ENCODE data around the gene COL21A1. TPM values are rescaled to one million over a fixed set of nuclear protein-coding genes. Genes with fewer than 3 reads are reported as not detected.

Gene COL21A1
- total RNA-seq, 3 donors from 2014 or later (not counting 1 experiment from before 2014, with no cell fraction given): not detected

DNA sequence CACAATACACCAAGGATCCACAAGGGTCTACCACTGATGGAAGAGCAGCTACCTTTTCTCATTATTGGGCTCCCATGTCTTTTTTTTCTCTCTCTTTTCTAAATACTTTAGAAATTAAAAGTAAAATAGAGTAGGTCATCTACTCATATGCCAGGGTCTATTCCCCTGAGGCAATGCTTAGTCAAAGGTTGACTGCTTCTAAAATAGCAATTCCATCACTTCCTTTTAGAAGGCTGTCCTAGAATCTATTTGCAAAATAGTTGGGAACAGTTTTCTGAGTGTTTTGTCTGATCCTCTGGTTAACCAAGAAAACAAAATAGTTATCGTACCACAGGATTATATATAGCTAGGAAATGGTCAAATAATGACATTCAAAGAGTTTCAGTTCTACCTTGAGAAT lies 174.1 kb downstream of the COL21A1 start:
- H3K4me1 ChIP-seq (ENCODE audit: control insufficient read depth, insufficient read depth, low read length): no peaks in the 10 kb centered on the region
- DNase-seq (no peak), ATAC-seq (no peak)
- WGBS (ENCODE audit: insufficient coverage): no CpG with 5 or more reads among the region's 1 CpG
- no peaks in the 10 kb centered on the region for H3K4me1 Mint-ChIP-seq
- H3K9me3 ChIP-seq (ENCODE audit: control insufficient read depth, insufficient read depth, low read length): no peaks in the 10 kb centered on the region
- intact Hi-C loops (cut with micrococcal nuclease): no loop called here
- no peak for TF ChIP-seq CTCF (IDR thresholded peaks at IDR 0.05)
- H3K27ac Mint-ChIP-seq: no peak overlapping the region
- no peaks in the 10 kb centered on the region for H3K27me3 ChIP-seq (ENCODE audit: control insufficient read depth, insufficient read depth, low read length)
- H3K36me3 Mint-ChIP-seq: no peaks in the 10 kb centered on the region
- H3K9me3 Mint-ChIP-seq: peaks cover 11 to 15% of the 10 kb centered on the region in 2 donors
- no peak overlapping the region for H3K4me3 Mint-ChIP-seq
- no peaks in the 10 kb centered on the region for H3K36me3 ChIP-seq (ENCODE audit: control insufficient read depth, insufficient read depth, low read length)
- H3K4me3 ChIP-seq (ENCODE audit: low read length): no peak overlapping the region
- H3K27ac ChIP-seq (ENCODE audit: low read length): no peak overlapping the region
- H3K27me3 Mint-ChIP-seq (ENCODE audit: low read depth in 2 of 2): no peaks in the 10 kb centered on the region

GRCh38 chr6:56072856-56073255 lies 174.5 kb downstream of the COL21A1 start:
- no peak for TF ChIP-seq CTCF (IDR thresholded peaks at IDR 0.05)
- H3K27ac ChIP-seq (ENCODE audit: low read length): no peak overlapping the region

DNA sequence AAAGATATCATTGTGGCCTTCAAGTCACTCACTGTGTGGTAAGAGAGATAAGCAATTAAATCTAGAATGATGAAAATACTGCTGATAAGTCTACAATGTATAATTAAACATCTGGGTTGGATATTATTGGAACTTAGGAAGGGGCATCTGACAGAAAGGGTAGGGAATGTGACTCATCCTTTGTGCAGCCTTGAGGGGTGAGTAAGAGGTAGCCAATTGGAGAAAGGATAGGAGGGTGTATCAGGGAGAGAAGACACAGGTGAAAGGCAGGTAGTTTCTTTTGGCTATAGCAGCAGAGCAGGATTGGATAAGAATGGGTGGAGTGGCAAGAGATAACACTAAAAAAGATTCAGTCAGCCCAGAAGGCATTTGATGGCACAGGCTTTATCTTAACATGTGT lies 182.0 kb downstream of the COL21A1 start:
- H3K9me3 ChIP-seq (ENCODE audit: control insufficient read depth, insufficient read depth, low read length): no peaks in the 10 kb centered on the region
- H3K4me1 ChIP-seq (ENCODE audit: control insufficient read depth, insufficient read depth, low read length): no peaks in the 10 kb centered on the region
- Mint-ChIP-seq H3K4me3 (no peak overlapping the region), H3K36me3 (no peaks in the 10 kb centered on the region), H3K27me3 (ENCODE audit: low read depth in 2 of 2) (no peaks in the 10 kb centered on the region), H3K9me3 (peaks cover 8 to 10% of the 10 kb centered on the region in 2 donors), H3K4me1 (no peaks in the 10 kb centered on the region), H3K27ac (no peak overlapping the region)
- H3K27ac ChIP-seq (ENCODE audit: low read length): no peak overlapping the region
- ATAC-seq (no peak), DNase-seq (no peak)
- no peaks in the 10 kb centered on the region for H3K36me3 ChIP-seq (ENCODE audit: control insufficient read depth, insufficient read depth, low read length)
- TF ChIP-seq CTCF (IDR thresholded peaks at IDR 0.05): no peak
- intact Hi-C loops (cut with micrococcal nuclease): no loop called here
- H3K4me3 ChIP-seq (ENCODE audit: low read length): no peak overlapping the region
- no peaks in the 10 kb centered on the region for H3K27me3 ChIP-seq (ENCODE audit: control insufficient read depth, insufficient read depth, low read length)

More at GRCh38 chr6:56072856-56073255, 174.5 kb downstream of the COL21A1 start:
- Histone ChIP-seq H3K9me3 (ENCODE audit: control insufficient read depth, insufficient read depth, low read length) (no peaks in the 10 kb centered on the region), H3K27me3 (ENCODE audit: control insufficient read depth, insufficient read depth, low read length) (no peaks in the 10 kb centered on the region), H3K4me3 (ENCODE audit: low read length) (no peak overlapping the region), H3K4me1 (ENCODE audit: control insufficient read depth, insufficient read depth, low read length) (no peaks in the 10 kb centered on the region), H3K36me3 (ENCODE audit: control insufficient read depth, insufficient read depth, low read length) (no peaks in the 10 kb centered on the region)
- Mint-ChIP-seq H3K36me3 (no peaks in the 10 kb centered on the region), H3K27me3 (ENCODE audit: low read depth in 2 of 2) (no peaks in the 10 kb centered on the region), H3K4me3 (no peak overlapping the region), H3K4me1 (no peaks in the 10 kb centered on the region), H3K9me3 (peaks cover 11 to 15% of the 10 kb centered on the region in 2 donors), H3K27ac (no peak overlapping the region)
- 100% methylated on average over 1 of the region's 1 CpG for WGBS (ENCODE audit: insufficient coverage)
- DNase-seq (no peak), ATAC-seq (no peak)
- intact Hi-C loops (cut with micrococcal nuclease): no loop called here

DNA sequence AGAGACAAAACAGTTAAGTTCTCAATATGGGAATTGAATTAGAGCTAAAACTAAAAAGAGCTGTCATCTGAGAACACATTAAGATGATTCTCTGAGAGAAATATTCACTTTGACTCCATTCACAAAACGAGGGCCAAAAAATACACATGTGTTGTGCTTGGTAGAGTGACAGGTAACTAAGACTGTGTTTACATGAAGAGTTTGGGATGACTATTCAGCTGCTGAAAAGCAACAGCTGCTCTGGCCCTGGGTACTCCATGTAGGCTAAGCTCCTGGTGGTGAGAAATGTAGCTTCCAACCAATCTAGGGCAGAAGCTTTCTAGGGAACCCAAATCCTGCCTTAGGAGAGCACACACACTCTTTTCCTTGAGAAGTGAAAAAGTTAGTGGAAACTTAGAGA lies 184.5 kb downstream of the COL21A1 start:
- Histone ChIP-seq H3K36me3 (ENCODE audit: control insufficient read depth, insufficient read depth, low read length) (no peaks in the 10 kb centered on the region), H3K4me3 (ENCODE audit: low read length) (no peak overlapping the region), H3K27ac (ENCODE audit: low read length) (no peak overlapping the region), H3K9me3 (ENCODE audit: control insufficient read depth, insufficient read depth, low read length) (no peaks in the 10 kb centered on the region), H3K27me3 (ENCODE audit: control insufficient read depth, insufficient read depth, low read length) (no peaks in the 10 kb centered on the region), H3K4me1 (ENCODE audit: control insufficient read depth, insufficient read depth, low read length) (no peaks in the 10 kb centered on the region)
- 78% methylated on average over 1 of the region's 1 CpG for WGBS (ENCODE audit: insufficient coverage)
- ATAC-seq (no peak), DNase-seq (no peak)
- Mint-ChIP-seq H3K9me3 (peaks cover 8 to 10% of the 10 kb centered on the region in 2 donors), H3K36me3 (no peaks in the 10 kb centered on the region), H3K27me3 (ENCODE audit: low read depth in 2 of 2) (no peaks in the 10 kb centered on the region), H3K4me1 (no peaks in the 10 kb centered on the region), H3K27ac (no peak overlapping the region), H3K4me3 (no peak overlapping the region)
- TF ChIP-seq CTCF (IDR thresholded peaks at IDR 0.05): no peak
- intact Hi-C loops (cut with micrococcal nuclease): no loop called here

Measured in natural killer cell (primary cell).